CD14-positive monocyte (primary cell): ENCODE measurements around the gene OOSP2. TPM values are rescaled to one million over a fixed set of nuclear protein-coding genes. Genes with fewer than 3 reads are reported as not detected.
"Not testable (repeated sequence)": the region's sequence is repeated elsewhere in the genome, so short reads cannot be mapped to it uniquely, and the experiment has no call there.

Source experiments
- DNase-seq, 3 donors: peaks; one replicate each; pipeline ENCODE4 v3.0.0-alpha.2; 2011 to 2022
- H2AFZ ChIP-seq: 2 replicates; pipeline ENCODE4 v1.6.0; 2012; ENCODE audit warnings: mild to moderate bottlenecking, low read depth, low read length, inconsistent platforms; ENCODE audit not compliant: insufficient read depth, poor library complexity, severe bottlenecking
- H3K27ac ChIP-seq, 2 donors: 1 replicate in 1 of 2; 2 replicates in 1 of 2; pipeline ENCODE4 v1.5.1; 2012 to 2013; ENCODE audit warnings: low read length in 2 of 2, control low read depth in 1 of 2, inconsistent platforms in 1 of 2, low read depth in 1 of 2, mild to moderate bottlenecking in 1 of 2
- H3K27me3 ChIP-seq, 2 donors: one replicate each; pipeline versions ENCODE4 v1.6.0 to v1.6.1; 2011 to 2013; ENCODE audit warnings: low read length in 2 of 2; ENCODE audit not compliant: control insufficient read depth in 2 of 2, insufficient read depth in 2 of 2
- H3K36me3 ChIP-seq, 2 donors: replicated peaks in 1 of 2; 1 replicate in 1 of 2; 2 replicates in 1 of 2; pipeline versions ENCODE4 v1.5.1 to v1.6.1; 2012 to 2013; ENCODE audit warnings: low read length in 2 of 2, control low read depth in 1 of 2, inconsistent platforms in 1 of 2, mild to moderate bottlenecking in 1 of 2; ENCODE audit not compliant: insufficient read depth in 2 of 2, control insufficient read depth in 1 of 2
- H3K4me1 ChIP-seq, 2 donors: 1 replicate in 1 of 2; 2 replicates in 1 of 2; pipeline versions ENCODE4 v1.5.1 to v1.6.1; 2012 to 2013; ENCODE audit warnings: low read length in 2 of 2, control low read depth in 1 of 2, inconsistent platforms in 1 of 2, mild to moderate bottlenecking in 1 of 2, moderate library complexity in 1 of 2; ENCODE audit not compliant: insufficient read depth in 2 of 2, control insufficient read depth in 1 of 2
- H3K4me2 ChIP-seq: replicated peaks from 2 replicates; pipeline ENCODE3; 2012; ENCODE audit warnings: low read length, moderate library complexity, mild to moderate bottlenecking; ENCODE audit not compliant: poor library complexity, severe bottlenecking; ENCODE audit errors: extremely low read depth
- H3K4me3 ChIP-seq, 3 experiments: fragments of 200-600 bp in 1 of 3; sonication (generic) in 1 of 3; replicated peaks in 1 of 3; 1 replicate in 2 of 3; 2 replicates in 1 of 3; pipeline ENCODE4 v1.5.1; 2011 to 2013; ENCODE audit warnings: low read length in 3 of 3, mild to moderate bottlenecking in 3 of 3, control low read depth in 2 of 3, low read depth in 2 of 3, inconsistent platforms in 1 of 3, moderate library complexity in 1 of 3
- H3K79me2 ChIP-seq: 2 replicates; pipeline ENCODE4 v1.6.0; 2012; ENCODE audit warnings: mild to moderate bottlenecking, control low read depth, inconsistent platforms, low read length, moderate library complexity; ENCODE audit not compliant: insufficient read depth
- H3K9ac ChIP-seq: 2 replicates; pipeline ENCODE4 v1.6.0; 2017; ENCODE audit warnings: low read length, mild to moderate bottlenecking; ENCODE audit not compliant: insufficient read depth, poor library complexity, severe bottlenecking
- H3K9me3 ChIP-seq, 2 donors: replicated peaks in 1 of 2; 1 replicate in 1 of 2; 2 replicates in 1 of 2; pipeline versions ENCODE4 v1.5.1 to v1.6.1; 2012 to 2013; ENCODE audit warnings: low read length in 2 of 2, control low read depth in 1 of 2; ENCODE audit not compliant: control insufficient read depth in 1 of 2, insufficient read depth in 1 of 2
- H4K20me1 ChIP-seq: 2 replicates; pipeline ENCODE4 v1.6.0; 2012; ENCODE audit warnings: mild to moderate bottlenecking, low read length, control low read depth, moderate library complexity; ENCODE audit not compliant: insufficient read depth
- H3K27ac Mint-ChIP-seq, 7 donors: one replicate each; pipeline ENCODE4 v1.8.0; 2020; ENCODE audit warnings: mild to moderate bottlenecking in 7 of 7, mixed read lengths in 7 of 7, moderate library complexity in 6 of 7, inconsistent platforms in 2 of 7
- H3K27me3 Mint-ChIP-seq, 3 donors: one replicate each; pipeline ENCODE4 v1.8.0; 2021 to 2022; ENCODE audit warnings: low read depth in 3 of 3, mild to moderate bottlenecking in 3 of 3, mixed read lengths in 3 of 3, moderate library complexity in 3 of 3, inconsistent platforms in 1 of 3
- H3K36me3 Mint-ChIP-seq, 2 donors: one replicate each; pipeline ENCODE4 v1.8.0; 2020; ENCODE audit warnings: mixed read lengths in 2 of 2, inconsistent platforms in 1 of 2, mild to moderate bottlenecking in 1 of 2
- H3K4me1 Mint-ChIP-seq: one replicate; pipeline ENCODE4 v1.8.0; 2020; ENCODE audit warnings: mild to moderate bottlenecking, mixed read lengths
- H3K4me3 Mint-ChIP-seq, 2 donors: one replicate each; pipeline ENCODE4 v1.8.0; 2020; ENCODE audit warnings: mild to moderate bottlenecking in 2 of 2, mixed read lengths in 2 of 2, moderate library complexity in 1 of 2
- H3K9me3 Mint-ChIP-seq, 7 donors: one replicate each; pipeline ENCODE4 v1.8.0; 2020 to 2022; ENCODE audit warnings: mixed read lengths in 7 of 7, mild to moderate bottlenecking in 6 of 7, moderate library complexity in 6 of 7, inconsistent platforms in 2 of 7
- WGBS: methylation state at CpG from one replicate; pipeline ENCODE4 v1.1.5; 2013; ENCODE audit warnings: missing lambda C conversion rate; ENCODE audit not compliant: insufficient coverage; 5-methylcytosine and 5-hydroxymethylcytosine counted together
- intact Hi-C, 2 donors: fragments of 100-400 bp; cut with micrococcal nuclease; formaldehyde crosslinking; loops; one replicate each; pipeline versions ENCODE4 v1.15.0 to v1.15.1; 2023
- polyA plus RNA-seq, 3 donors: library from polyadenylated mRNA; depleted of rRNA in 1 of 3; unstranded in 2 of 3; stranded (reverse) in 1 of 3; fragments of 300-500 nt in 2 of 3; fragments of >200 nt in 1 of 3; fragmentation: Illumina TruSeq in 2 of 3; gene quantifications; 1 replicate in 2 of 3; 2 replicates in 1 of 3; pipeline ENCODE4 v1.2.3, GENCODE V29; 2012 to 2021
- TF ChIP-seq, protein P1 (sequence below): fragments of 200-600 bp; IDR thresholded peaks from one replicate; pipeline ENCODE4 v1.8.0; 2022; ENCODE audit warnings: antibody characterized with exemption, mild to moderate bottlenecking

OOSP2 gene
- polyA plus RNA-seq, 3 donors = not detected

GRCh38 chr11:60029015-60029632, 11.1 kb upstream of the OOSP2 start:
- H3K9ac ChIP-seq = no peak overlapping the region
- no peak for DNase-seq
- H3K79me2 ChIP-seq = no peaks in the 10 kb centered on the region
- Mint-ChIP-seq H3K4me1 (no peaks in the 10 kb centered on the region), H3K27ac (no peak overlapping the region), H3K9me3 (peaks cover 0 to 7% (median 2%) of the 10 kb centered on the region in 7 donors), H3K4me3 (no peak overlapping the region), H3K27me3 (no peaks in the 10 kb centered on the region), H3K36me3 (no peaks in the 10 kb centered on the region)
- no peaks in the 10 kb centered on the region for H3K36me3 ChIP-seq
- WGBS = 100% methylated on average over 1 of the region's 3 CpGs
- intact Hi-C loops = no loop called here
- no peak overlapping the region for H2AFZ ChIP-seq
- TF ChIP-seq, protein P1, sequence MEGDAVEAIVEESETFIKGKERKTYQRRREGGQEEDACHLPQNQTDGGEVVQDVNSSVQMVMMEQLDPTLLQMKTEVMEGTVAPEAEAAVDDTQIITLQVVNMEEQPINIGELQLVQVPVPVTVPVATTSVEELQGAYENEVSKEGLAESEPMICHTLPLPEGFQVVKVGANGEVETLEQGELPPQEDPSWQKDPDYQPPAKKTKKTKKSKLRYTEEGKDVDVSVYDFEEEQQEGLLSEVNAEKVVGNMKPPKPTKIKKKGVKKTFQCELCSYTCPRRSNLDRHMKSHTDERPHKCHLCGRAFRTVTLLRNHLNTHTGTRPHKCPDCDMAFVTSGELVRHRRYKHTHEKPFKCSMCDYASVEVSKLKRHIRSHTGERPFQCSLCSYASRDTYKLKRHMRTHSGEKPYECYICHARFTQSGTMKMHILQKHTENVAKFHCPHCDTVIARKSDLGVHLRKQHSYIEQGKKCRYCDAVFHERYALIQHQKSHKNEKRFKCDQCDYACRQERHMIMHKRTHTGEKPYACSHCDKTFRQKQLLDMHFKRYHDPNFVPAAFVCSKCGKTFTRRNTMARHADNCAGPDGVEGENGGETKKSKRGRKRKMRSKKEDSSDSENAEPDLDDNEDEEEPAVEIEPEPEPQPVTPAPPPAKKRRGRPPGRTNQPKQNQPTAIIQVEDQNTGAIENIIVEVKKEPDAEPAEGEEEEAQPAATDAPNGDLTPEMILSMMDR = no peak
- no peaks in the 10 kb centered on the region for H4K20me1 ChIP-seq
- no peak overlapping the region for H3K27ac ChIP-seq
- no peaks in the 10 kb centered on the region for H3K4me1 ChIP-seq
- no peak overlapping the region for H3K4me3 ChIP-seq
- H3K9me3 ChIP-seq = no peaks in the 10 kb centered on the region
- no peak overlapping the region for H3K4me2 ChIP-seq
- H3K27me3 ChIP-seq = no peaks in the 10 kb centered on the region

DNA sequence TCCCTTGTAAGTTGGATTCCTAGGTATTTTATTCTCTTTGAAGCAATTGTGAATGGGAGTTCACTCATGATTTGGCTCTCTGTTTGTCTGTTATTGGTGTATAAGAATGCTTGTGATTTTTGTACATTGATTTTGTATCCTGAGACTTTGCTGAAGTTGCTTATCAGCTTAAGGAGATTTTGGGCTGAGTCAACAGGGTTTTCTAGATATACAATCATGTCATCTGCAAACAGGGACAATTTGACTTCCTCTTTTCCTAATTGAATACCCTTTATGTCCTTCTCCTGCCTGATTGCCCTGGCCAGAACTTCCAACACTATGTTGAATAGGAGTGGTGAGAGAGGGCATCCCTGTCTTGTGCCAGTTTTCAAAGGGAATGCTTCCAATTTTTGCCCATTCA, 10.2 kb downstream of the OOSP2 start:
- H3K4me3 ChIP-seq, H3K27me3 ChIP-seq, H3K4me1 ChIP-seq, H3K4me1 Mint-ChIP-seq, DNase-seq, H3K9me3 Mint-ChIP-seq, H3K9ac ChIP-seq, H3K27me3 Mint-ChIP-seq, intact Hi-C loops, H3K4me3 Mint-ChIP-seq, H2AFZ ChIP-seq, H3K27ac ChIP-seq, H3K27ac Mint-ChIP-seq, H4K20me1 ChIP-seq, H3K36me3 Mint-ChIP-seq, H3K4me2 ChIP-seq, H3K79me2 ChIP-seq, H3K9me3 ChIP-seq, H3K36me3 ChIP-seq: not testable (repeated sequence)

GRCh38 chr11:60050839-60051238, 10.6 kb downstream of the OOSP2 start:
- H3K27ac ChIP-seq, H3K9me3 ChIP-seq, H3K9me3 Mint-ChIP-seq, H3K4me3 Mint-ChIP-seq, DNase-seq, H2AFZ ChIP-seq, H3K36me3 ChIP-seq, H3K4me2 ChIP-seq, H4K20me1 ChIP-seq, H3K27me3 Mint-ChIP-seq, H3K4me3 ChIP-seq, intact Hi-C loops, H3K36me3 Mint-ChIP-seq, H3K79me2 ChIP-seq, H3K27me3 ChIP-seq, H3K27ac Mint-ChIP-seq, H3K9ac ChIP-seq: not testable (repeated sequence)
- H3K4me1 Mint-ChIP-seq = peaks cover 14% of the 10 kb centered on the region
- no CpG with 5 or more reads among the region's 3 CpGs for WGBS
- H3K4me1 ChIP-seq = peaks cover 10 to 12% of the 10 kb centered on the region in 2 donors
